ENCODE measurements around the gene CYYR1.

GRCh38 chr21:26443291-26443690 is 129.8 kb downstream of the CYYR1 start:
- TF ChIP-seq ESRRG (CRISPR knock-in tag; IDR thresholded peaks at IDR 0.05): no peak
- no peak for TF ChIP-seq CSRNP3 (CRISPR knock-in tag; IDR thresholded peaks at IDR 0.05)
- no peak for TF ChIP-seq PATZ1 (CRISPR knock-in tag; IDR thresholded peaks at IDR 0.05; ENCODE audit: borderline replicate concordance)

Data from SK-N-SH treated with all-trans-retinoic acid at 6 μM for 48 hours (cell line).